Left cardiac atrium (tissue), 4 donors: ENCODE measurements around the gene IL20. TPM values are rescaled to one million over a fixed set of nuclear protein-coding genes. Genes with fewer than 3 reads are reported as not detected.

Experiments used
- ATAC-seq, 2 donors: fragments of 200-7000 bp; cut with Tn5 transposase; one replicate each; pipeline ENCODE4 v1.9.1; 2020; ENCODE audit warnings: mild to moderate bottlenecking in 2 of 2, moderate library complexity in 2 of 2
- DNase-seq: peaks from one replicate; pipeline ENCODE4 v3.0.0-alpha.2; 2020
- intact Hi-C, 2 donors: fragments of 100-400 bp; cut with DNase I; formaldehyde crosslinking; loops; one replicate each; pipeline versions ENCODE4 v1.14.1 to v1.15.1; 2022 to 2023
- total RNA-seq, 2 donors: library from RNA; stranded (reverse); fragmentation: NEBNext Ultra II Directional; extraction: Animal tissue kit (Norgen Biotek cat#: 25700); gene quantifications; one replicate each; pipeline ENCODE4 v1.2.1, GENCODE V29; 2021
- donor health status: DM: no; HTN: yes; CAD: no.
- donor health status: DM: no; HTN: yes; CAD: no; lungs with severe emphysema.
- donor health status: DM: yes; HTN: yes; CAD: no.
- donor health status: Dilated cardiomyopathy.

IL20 gene
- total RNA-seq, 2 donors from 2014 or later = not detected

DNA sequence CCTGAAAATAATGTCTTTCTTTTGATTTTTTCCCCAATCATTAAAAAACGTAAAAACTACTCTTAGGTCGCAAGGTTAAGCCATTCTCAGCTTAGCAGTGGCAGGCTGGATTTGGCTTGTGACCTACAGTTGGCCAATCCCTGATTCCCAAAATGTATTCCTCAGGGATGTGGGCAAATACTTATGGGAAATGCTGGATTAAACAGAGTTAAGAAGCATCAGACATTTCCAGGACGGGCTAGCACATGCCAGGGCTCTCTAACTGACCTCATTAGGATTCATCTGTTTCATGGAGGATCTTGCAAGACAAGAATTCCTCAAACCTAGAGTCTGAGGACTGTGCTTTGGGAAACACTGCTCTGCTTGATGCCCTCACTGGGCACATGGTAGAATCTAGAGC lies 30.8 kb downstream of the IL20 start:
- no peak for DNase-seq
- peak in 1 of 2 donors; percentile 16 for ATAC-seq
- intact Hi-C loops = no loop called here

DNA sequence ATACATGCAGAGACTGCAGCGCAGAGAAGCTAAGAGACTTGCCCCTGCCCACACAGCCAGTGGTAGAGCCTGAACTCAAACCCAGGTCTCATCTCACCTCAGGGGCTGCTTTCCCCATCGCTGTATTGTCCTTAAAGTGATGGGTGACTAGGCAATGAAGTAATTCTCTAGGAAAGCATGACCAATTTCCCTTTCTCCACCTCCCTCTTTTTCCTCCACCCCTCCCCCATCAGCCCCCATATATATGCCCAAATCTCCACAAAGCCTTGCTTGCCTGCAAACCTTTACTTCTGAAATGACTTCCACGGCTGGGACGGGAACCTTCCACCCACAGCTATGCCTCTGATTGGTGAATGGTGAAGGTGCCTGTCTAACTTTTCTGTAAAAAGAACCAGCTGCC lies 31.8 kb downstream of the IL20 start, which contains the start of gene IL24:
Gene IL24, plus strand, starts transcription at position 269 of the 400 bp plus-strand sequence. CDS start 390 bp downstream, outside the sequence.
- intact Hi-C loops = no loop called here
- ATAC-seq (no peak), DNase-seq (no peak)

DNA sequence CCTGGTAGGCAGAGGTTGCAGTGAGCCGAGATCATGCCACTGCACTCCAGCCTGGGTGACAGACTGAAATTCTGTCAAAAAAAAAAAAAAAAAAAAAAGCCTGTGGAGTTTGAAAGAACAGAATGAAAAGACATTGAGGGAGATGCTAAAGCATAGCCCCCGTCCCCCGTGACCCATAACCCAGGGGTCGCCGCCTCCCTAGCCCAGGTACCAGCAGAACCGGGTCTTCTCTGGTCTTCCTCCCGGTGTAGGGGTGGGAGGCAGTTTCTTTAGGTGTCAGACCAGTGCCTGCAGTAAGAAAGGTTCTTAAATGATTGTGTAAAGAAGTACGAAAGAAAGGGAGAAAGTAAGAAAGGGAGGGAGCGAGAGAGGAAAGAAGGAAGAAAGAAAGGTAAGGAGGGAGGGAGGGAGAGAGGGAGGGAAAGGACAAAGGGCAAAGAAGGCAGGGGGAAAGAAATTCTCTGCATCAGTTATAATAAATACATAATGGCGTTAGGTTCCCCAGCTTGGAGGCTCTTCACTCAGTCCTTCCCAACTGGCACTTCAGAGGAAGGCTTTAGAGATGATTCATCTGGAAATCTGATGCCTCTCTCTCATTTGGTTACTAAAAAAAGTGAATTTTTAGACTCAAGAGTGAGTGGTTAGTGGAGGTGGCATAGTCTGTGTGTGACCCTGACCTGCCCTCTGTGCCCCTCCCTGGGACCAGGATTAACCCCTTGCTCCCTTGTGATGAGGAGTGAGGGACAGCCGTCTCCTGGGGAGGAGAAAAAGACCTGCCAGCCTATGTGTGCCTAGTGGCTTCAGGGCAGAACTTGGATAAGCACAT lies 32.9 kb downstream of the IL20 start:
- DNase-seq (no peak), ATAC-seq (peak; percentile 16 to 71)
- intact Hi-C loops = no loop called here

DNA sequence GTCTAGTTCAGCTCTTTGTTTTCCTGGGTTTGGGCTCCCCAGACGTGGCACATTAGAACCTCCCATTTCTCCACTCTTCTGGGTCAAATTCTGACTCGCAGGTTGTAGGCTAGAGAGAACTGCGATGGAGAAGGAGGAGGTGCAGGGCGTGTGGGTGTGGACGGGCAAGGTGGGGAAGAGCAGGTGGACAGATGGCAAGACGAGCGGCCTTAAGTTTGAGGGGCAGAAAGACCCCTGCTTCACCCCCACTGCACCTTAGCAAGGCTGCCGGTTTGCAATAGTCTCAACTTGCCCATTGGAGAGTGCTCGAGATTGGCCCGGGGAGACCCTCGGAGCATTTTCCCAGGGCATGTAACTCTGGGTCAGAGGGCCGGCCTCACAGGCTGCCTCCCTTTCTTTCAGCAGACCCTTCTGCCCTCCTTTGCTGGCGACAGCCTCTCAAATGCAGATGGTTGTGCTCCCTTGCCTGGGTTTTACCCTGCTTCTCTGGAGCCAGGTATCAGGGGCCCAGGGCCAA lies 33.5 kb downstream of the IL20 start:
- ATAC-seq (no peak), DNase-seq (no peak)
- intact Hi-C loops = no loop called here

DNA sequence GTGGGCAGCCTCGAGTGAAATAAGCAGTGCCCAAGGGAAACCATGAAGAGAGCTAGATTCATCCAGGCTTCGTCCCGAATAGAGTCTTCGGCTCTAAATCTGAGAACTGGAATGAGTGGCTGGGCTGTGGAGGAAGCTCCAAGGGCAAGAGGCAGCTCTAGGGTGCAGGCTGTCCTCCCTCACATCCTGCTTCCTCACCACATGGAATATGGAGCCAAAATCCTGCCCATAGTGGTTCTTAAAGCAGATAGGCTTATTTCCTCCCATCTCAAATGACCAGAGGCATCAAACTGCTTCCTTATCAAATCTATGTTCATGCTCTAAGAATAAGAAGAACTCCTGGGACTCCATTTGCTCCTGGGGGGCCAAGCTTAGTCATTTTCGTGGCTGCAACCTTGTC lies 34.3 kb downstream of the IL20 start:
- intact Hi-C loops = no loop called here
- DNase-seq (no peak), ATAC-seq (no peak)

DNA sequence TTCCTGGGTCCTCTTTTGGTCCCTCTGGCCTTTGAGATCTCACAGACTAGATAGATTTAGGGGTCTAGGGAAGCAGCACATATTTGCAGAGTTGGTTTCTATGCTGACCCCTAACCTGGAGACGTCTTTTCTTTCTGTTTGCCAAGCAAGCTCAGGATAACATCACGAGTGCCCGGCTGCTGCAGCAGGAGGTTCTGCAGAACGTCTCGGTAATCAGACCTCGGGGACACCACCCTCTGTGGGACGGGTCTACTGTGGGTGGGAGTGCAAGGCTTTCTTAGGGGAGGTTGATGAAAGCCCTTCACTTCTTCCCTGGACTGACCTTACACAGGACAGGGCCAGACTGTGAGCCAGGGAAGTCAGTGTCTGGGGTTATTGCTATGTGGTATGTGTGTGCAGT lies 34.7 kb downstream of the IL20 start:
- DNase-seq (no peak), ATAC-seq (no peak)
- intact Hi-C loops = no loop called here

DNA sequence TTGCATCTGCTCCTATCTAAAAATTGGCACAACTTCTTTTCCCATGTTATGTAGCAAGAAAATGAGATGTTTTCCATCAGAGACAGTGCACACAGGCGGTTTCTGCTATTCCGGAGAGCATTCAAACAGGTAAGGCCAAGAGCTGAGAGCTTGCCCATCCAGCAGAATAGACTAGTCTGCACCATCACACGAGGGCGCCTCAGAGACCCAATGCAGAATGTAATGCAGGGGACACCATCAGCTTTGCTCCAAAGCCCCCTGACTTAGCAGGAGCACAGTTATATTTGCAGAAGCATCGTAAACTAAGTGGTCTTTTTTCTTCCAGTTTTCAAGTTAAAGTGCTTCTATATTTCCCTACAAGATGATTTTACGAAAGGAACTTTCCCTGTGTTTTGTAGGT lies 36.5 kb downstream of the IL20 start:
- DNase-seq (no peak), ATAC-seq (no peak)
- intact Hi-C loops = no loop called here

DNA sequence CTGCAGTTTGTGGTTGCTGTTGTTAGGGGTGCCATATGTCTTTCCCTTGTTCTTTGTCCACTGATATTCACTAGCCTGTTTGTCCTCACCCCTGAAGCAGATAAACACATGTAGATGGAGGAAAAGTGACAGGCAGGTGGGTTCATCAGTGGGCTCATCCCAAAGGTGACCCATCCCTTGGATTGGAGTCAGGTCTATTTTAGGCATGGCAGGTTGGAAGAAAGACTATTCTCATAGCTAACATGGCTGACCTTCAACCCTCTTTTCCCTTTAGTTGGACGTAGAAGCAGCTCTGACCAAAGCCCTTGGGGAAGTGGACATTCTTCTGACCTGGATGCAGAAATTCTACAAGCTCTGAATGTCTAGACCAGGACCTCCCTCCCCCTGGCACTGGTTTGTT lies 37.3 kb downstream of the IL20 start:
- ATAC-seq = no peak
- DNase-seq = no peak
- intact Hi-C loops = no loop called here

DNA sequence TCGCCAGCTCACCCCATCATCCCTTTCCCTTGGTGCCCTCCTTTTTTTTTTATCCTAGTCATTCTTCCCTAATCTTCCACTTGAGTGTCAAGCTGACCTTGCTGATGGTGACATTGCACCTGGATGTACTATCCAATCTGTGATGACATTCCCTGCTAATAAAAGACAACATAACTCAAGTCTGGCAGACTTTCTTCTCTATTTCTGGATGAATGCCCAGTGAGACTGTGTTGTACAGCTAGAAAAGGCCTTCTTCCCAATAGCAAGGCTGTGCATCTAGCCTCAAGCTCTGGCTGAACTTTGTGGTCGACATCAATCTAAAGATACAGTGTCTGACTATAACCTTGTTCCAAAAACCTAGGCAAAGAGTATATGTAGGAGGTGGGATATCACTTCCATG lies 38.3 kb downstream of the IL20 start:
- DNase-seq (no peak), ATAC-seq (peak; percentile 37 to 65)
- intact Hi-C loops = no loop called here

DNA sequence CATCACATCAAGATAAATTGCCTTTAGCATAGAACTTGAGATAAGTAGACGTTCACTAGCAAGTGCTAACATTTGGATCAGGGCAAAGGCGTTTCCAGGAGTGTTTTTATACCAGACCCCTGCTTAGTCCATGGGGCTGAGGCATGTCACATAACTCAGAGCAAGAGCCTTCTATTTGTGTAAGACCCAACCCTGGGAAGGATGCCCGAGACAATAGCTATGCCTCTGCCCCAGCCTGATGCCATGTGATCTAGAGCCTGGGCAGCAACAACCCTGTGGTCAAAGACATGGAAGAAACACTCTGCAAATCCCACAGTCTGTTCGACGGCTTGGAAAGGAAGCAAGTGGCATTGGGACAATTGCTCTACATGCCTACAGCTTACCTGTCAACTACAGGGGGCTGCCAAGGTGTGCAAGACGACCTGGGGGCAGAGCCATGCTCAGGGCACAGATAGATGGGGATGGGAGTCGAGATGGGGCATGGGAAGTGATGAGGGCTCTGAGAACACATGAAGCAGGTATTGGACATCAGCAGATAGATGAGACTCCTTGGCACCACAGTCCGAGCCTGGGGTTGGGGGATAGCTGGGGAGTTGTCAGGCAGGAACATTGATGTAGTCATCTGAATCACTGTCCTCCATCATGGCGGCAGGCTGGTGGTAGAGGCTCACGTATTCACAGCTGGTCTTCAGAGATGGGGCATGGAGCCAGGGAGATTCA lies 39.2 kb downstream of the IL20 start:
- DNase-seq = no peak
- intact Hi-C loops = no loop called here
- peak in 1 of 2 donors; percentile 43 for ATAC-seq

DNA sequence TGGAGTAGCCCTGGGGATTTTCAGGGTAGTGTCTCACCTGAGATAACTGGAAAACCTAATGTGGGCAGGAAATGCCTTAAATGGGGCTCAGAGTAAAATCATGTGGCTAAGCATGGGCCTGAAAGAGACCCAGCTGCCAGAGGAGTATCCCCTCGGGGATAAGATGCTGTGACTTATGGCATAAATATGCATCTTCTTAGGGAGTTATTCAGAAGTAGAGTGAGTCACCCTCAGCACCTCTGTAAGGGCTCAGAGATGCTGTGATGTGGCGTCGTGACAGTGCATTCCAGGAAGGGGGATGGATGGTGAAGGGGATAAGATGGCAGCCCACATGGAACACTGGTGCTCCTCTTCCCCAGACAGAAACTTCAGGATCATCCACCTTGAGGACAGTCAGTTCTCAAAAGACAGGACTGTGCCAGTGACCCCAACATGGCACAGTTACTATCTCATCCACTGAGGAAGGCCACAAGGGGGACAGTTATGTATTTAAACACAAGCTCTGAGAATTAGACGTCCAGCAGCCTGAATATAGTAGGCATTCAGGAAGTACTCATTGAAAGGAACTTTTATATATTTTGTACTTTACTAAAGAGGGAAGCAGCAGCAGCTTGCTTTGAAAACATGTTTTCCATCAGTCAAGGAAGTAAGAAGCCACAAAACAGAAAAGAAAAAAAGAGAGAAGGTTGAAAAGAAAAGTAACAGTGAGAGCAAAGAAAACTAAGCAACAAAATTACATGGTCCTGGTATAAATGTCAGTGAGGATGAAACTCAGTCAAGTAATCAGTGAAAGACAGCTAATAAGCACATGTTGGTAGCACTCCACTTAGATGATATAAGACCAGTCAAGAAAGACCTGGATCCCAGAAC lies 40.1 kb downstream of the IL20 start:
- no peak for DNase-seq
- peak in 1 of 2 donors; percentile 8 for ATAC-seq
- intact Hi-C loops = no loop called here

DNA sequence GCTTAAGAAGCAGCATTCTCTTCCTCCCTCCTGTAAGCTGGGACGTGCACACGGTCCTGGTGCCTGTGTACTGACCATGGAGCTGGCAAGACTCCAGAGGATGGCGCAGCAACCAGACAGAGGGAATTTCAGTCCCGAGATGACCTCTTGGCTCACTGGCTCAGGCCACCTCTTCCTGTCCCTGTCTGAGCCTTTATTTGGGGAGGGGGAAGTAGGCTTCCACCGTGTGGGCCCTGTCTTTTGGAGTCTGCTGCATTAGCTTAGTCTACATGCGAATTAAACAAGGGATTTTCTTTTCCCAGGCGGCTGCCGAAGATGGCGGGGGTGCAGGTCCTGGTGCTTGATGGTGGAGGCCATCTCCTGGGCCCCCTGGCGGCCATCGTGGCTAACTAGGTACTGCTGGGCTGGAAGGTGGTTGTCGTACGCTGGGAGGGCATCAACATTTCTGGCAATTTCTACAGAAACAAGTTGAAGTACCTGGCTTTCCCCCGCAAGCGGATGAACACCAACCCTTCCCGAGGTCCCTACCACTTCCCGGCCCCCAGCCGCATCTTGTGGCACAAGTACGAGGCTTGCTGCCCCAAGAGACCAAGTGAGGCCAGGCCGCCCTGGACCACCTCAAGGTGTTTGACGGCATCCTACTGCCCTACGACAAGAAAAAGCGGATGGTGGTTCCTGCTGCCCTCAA lies 42.0 kb downstream of the IL20 start:
- intact Hi-C loops = no loop called here
- ATAC-seq = no peak
- no peak for DNase-seq

DNA sequence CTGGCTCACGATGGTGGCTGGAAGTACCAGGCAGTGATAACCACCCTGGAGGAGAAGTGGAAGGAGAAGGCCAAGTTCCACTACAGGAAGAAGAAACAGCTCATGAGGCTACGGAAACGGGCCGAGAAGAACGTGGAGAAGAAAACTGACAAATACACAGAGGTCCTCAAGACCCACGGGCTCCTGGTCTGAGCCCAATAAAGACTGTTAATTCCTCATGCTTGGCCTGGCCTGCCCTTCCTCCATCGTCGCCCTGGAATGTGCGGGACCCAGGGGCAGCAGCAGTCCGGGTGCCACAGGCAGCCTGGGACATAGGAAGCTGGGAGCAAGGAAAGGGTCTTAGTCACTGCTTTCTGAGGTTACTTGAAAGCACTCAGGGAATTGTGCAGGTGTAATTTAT lies 42.6 kb downstream of the IL20 start:
- ATAC-seq = no peak
- intact Hi-C loops = no loop called here
- DNase-seq = no peak

DNA sequence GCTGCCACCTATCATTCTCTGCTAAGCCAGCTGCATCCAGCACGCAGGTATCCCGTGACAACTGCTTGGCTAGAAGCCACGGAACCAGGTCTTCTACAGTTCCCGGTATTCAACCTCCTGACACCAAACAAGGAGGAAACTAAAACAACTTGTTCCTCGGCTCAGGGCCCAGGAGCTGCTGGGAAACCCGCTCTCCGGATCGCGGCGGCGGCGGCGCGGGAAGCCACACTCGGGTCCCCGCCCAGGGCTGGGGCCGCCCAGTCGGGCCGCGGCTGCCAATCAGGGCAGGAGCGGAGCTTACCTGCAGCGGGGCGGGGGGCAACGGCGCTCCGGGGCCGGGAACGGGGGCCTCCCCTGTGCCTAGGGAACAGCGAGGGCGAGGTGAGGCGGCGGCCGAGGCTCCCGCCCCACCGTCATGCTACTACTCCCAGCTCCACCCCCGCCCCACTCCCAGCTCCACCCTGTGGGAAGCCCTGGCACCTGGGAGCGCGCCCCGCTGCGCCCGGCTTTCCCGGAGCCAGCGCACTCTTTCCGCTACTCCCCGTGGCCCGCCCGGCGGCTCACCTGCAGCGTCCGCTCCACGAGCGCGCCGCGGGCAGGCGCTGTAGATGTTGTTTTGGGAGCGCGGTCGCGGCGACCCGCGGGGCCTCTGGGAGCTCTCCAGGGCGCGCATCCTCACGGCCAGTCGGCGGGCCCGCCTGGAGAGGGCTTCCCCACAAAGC lies 43.9 kb downstream of the IL20 start:
- peak; percentile 79 for DNase-seq
- ATAC-seq = peak; percentile 69 to 80
- intact Hi-C loops = no loop called here

DNA sequence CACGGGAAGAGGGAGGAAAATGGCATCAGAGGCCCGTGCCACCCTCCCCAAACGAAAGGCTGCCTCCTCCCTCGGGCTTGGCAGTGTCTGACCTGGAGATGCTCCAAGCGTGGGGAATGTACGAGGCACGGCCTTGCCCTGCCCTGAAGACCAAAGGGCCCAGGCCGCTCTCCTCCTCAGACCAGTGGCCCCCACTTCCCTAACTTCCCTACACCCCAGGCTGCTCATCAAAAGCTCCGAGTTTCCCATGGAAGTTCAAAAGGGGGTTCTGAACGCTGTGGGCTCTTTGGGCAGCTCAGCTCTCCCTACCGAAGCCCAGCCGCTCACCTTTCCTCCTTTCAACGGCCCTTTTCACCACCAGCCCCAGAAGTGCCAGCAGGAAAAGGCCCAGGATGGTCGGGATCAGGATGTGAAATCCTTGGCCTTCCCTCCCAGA lies 44.5 kb downstream of the IL20 start:
- DNase-seq = peak; percentile 37
- intact Hi-C loops = loop anchor here (2.0 to 10.0 kb wide), 7 partner anchors 43 to 425 kb away; partner anchors contain the start of gene IL20 (in 1 of the 2)
- peak; percentile 29 to 75 for ATAC-seq

DNA sequence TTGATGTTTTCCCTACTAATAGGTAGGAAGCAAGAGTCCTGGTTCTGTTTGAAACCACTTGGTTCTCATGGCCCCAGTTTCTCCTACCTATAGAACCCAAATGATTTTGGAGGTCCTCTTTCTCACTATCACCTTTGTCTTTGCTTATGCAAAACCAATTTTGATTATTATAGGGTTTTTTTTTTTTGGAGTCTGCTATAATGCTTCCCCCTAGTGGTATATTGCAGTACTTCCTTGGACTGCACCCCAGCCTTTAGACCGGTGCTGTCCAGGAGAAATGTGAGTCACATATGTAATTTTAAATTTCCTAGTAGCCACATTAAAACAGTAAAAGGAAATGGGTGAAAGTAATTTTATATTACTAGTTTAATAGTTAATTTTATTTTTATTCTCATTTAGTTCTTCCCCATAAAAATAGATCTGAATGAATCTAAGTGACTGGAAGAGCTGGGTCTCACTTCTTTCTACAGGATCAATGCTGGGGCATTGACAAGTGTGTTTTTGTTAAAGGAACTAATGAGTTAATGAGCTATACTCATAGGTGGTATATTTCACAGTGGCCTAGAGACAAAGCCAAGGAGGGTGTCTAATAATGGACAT lies 45.7 kb downstream of the IL20 start:
- no peak for DNase-seq
- ATAC-seq = peak; percentile 21 to 51
- intact Hi-C loops = loop anchor here (2.0 to 10.0 kb wide), 7 partner anchors 44 to 426 kb away; partner anchors contain the start of gene IL20 (in 1 of the 2)

DNA sequence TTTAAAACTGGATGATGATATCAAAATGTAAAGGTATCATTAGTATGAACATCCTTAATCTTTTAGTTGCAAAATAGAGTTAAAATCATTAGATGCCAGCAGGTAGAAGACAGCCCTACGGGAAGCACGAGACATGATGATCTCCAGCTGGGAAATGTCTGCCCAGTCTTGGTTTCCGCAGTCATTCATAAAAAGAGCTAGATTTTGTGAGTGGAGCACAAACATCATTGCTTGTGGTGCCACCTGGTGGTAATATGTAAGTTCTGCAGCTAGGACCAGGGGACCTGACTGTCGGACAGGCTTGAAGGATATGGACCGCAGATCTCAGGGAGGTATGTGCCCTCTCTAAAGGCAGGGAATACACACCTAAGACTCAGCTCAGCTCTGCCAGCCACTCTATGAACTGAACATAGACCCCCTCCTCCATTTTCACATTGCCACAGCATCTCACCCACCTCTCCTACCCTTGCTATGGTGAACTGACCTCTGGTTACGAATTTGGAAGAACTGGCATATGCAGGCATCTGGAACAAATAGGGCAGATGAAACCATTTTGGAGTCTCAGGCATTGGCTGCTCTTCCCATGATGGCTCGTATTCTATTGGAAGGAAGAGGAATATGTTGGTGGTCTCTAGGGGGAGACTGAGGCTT lies 47.1 kb downstream of the IL20 start:
- intact Hi-C loops = loop anchor here (5.0 to 10.0 kb wide), 6 partner anchors 45 to 428 kb away; partner anchors contain the start of gene IL20 (in 1 of the 2)
- ATAC-seq (peak; percentile 51 to 70), DNase-seq (peak; percentile 53)
